HepG2 (cell line): ENCODE results near the gene EIF5A. TPM values are rescaled to one million over a fixed set of nuclear protein-coding genes. Genes with fewer than 3 reads are reported as not detected.

Experiments used
- BRCA1 ChIP-seq: sonication (generic); formaldehyde crosslinking; IDR thresholded peaks from 2 replicates; pipeline ENCODE4 v1.4.0; 2020; ENCODE audit warnings: missing genetic modification reagents
- HNRNPL ChIP-seq: fragments of 200-400 bp; formaldehyde crosslinking; IDR thresholded peaks from 2 replicates; pipeline ENCODE4 v1.6.1; 2017; ENCODE audit warnings: mild to moderate bottlenecking, low read depth, low read length
- HNRNPLL ChIP-seq: fragments of 200-400 bp; formaldehyde crosslinking; IDR thresholded peaks from 2 replicates; pipeline ENCODE4 v1.6.1; 2017; ENCODE audit warnings: mild to moderate bottlenecking, low read depth, low read length; ENCODE audit not compliant: poor library complexity, severe bottlenecking
- HOXA7 ChIP-seq: sonication (generic); formaldehyde crosslinking; IDR thresholded peaks from 2 replicates; pipeline ENCODE4 v1.8.1; 2022; ENCODE audit warnings: mild to moderate bottlenecking, missing genetic modification reagents, moderate library complexity
- KLF15 ChIP-seq: sonication (generic); formaldehyde crosslinking; IDR thresholded peaks from 2 replicates; pipeline ENCODE4 v1.8.1; 2023; ENCODE audit warnings: borderline replicate concordance, mild to moderate bottlenecking, inconsistent platforms, missing genetic modification reagents, mixed read lengths
- MZF1 ChIP-seq: sonication (generic); formaldehyde crosslinking; IDR thresholded peaks from 2 replicates; pipeline ENCODE4 v1.8.1; 2023; ENCODE audit warnings: mild to moderate bottlenecking, missing genetic modification reagents, borderline replicate concordance
- NFRKB ChIP-seq: fragments of 450-650 bp; IDR thresholded peaks from 2 replicates; pipeline ENCODE4 v1.6.1; 2017
- POGZ ChIP-seq: sonication (generic); formaldehyde crosslinking; IDR thresholded peaks from 2 replicates; pipeline ENCODE4 v1.4.0; 2020; ENCODE audit warnings: mild to moderate bottlenecking, missing genetic modification reagents
- SP140L ChIP-seq: sonication (generic); formaldehyde crosslinking; IDR thresholded peaks from 2 replicates; pipeline ENCODE4 v1.4.0; 2020; ENCODE audit warnings: missing genetic modification reagents, borderline replicate concordance
- ZMYM2 ChIP-seq: sonication (generic); formaldehyde crosslinking; IDR thresholded peaks from 2 replicates; pipeline ENCODE4 v1.8.0; 2022; ENCODE audit warnings: mild to moderate bottlenecking, missing genetic modification reagents
- ZNF136 ChIP-seq: sonication (generic); formaldehyde crosslinking; IDR thresholded peaks from 2 replicates; pipeline ENCODE4 v1.8.1; 2022; ENCODE audit warnings: low read depth, mild to moderate bottlenecking, moderate library complexity, missing genetic modification reagents
- ZNF24 ChIP-seq: fragments of 450-650 bp; IDR thresholded peaks from 2 replicates; pipeline ENCODE4 v1.6.1; 2017; ENCODE audit warnings: antibody characterized with exemption, mild to moderate bottlenecking
- ZNF33B ChIP-seq: sonication (generic); formaldehyde crosslinking; IDR thresholded peaks from 2 replicates; pipeline ENCODE4 v1.5.1; 2020; ENCODE audit warnings: mild to moderate bottlenecking, missing genetic modification reagents
- ZNF354B ChIP-seq: sonication (generic); formaldehyde crosslinking; IDR thresholded peaks from 2 replicates; pipeline ENCODE4 v1.8.0; 2022; ENCODE audit warnings: mild to moderate bottlenecking, missing genetic modification reagents
- ZNF7 ChIP-seq: IDR thresholded peaks from 2 replicates; pipeline ENCODE4 v1.6.1; 2016; ENCODE audit warnings: missing biosample characterization, missing genetic modification reagents
- ZNF883 ChIP-seq: sonication (generic); formaldehyde crosslinking; IDR thresholded peaks from 2 replicates; pipeline ENCODE4 v1.5.1; 2020; ENCODE audit warnings: mild to moderate bottlenecking, missing genetic modification reagents; ENCODE audit errors: not compliant biosample characterization
- polyA plus RNA-seq, 8 experiments: library from polyadenylated mRNA; depleted of rRNA in 3 of 8; stranded (reverse) in 7 of 8; unstranded in 1 of 8; fragments of >200 nt; fragmentation: Illumina TruSeq in 4 of 8; extraction: Trizol in 4 of 8; gene quantifications; 2 replicates each; pipeline versions ENCODE4 v1.2.1 to v1.2.3, GENCODE V29; 2011 to 2016; ENCODE audit warnings: low read depth in 4 of 8, missing spikeins in 1 of 8, mixed read lengths in 1 of 8; ENCODE audit not compliant: insufficient read depth in 1 of 8
- total RNA-seq, 5 experiments: library from RNA; depleted of rRNA; stranded (reverse); fragments of >200 nt; fragmentation: Illumina TruSeq; extraction: Trizol; gene quantifications; 2 replicates each; pipeline ENCODE4 v1.2.3, GENCODE V29; 2016; ENCODE audit warnings: low read depth in 1 of 5
- TF ChIP-seq, protein P1 (sequence below): sonication (generic); formaldehyde crosslinking; IDR thresholded peaks from 2 replicates; pipeline ENCODE4 v1.5.0; 2020; ENCODE audit warnings: mild to moderate bottlenecking, missing genetic modification reagents, borderline replicate concordance
- TF ChIP-seq, protein P2 (sequence below): sonication (generic); formaldehyde crosslinking; IDR thresholded peaks from 2 replicates; pipeline ENCODE4 v1.8.1; 2023; ENCODE audit warnings: mild to moderate bottlenecking, missing genetic modification reagents
- TF ChIP-seq, protein P3 (sequence below): sonication (generic); formaldehyde crosslinking; IDR thresholded peaks from 2 replicates; pipeline ENCODE4 v1.8.0; 2022; ENCODE audit warnings: missing genetic modification reagents, mild to moderate bottlenecking, borderline replicate concordance
- TF ChIP-seq, protein P4 (sequence below): sonication (generic); formaldehyde crosslinking; IDR thresholded peaks from 2 replicates; pipeline ENCODE4 v1.4.0; 2020; ENCODE audit warnings: missing genetic modification reagents

Gene EIF5A
- total and polyA plus RNA-seq, 2 of the 13 experiments (the other 11 are each of a cell fraction or from before 2014, with no cell fraction given) = 319 to 337 TPM

DNA sequence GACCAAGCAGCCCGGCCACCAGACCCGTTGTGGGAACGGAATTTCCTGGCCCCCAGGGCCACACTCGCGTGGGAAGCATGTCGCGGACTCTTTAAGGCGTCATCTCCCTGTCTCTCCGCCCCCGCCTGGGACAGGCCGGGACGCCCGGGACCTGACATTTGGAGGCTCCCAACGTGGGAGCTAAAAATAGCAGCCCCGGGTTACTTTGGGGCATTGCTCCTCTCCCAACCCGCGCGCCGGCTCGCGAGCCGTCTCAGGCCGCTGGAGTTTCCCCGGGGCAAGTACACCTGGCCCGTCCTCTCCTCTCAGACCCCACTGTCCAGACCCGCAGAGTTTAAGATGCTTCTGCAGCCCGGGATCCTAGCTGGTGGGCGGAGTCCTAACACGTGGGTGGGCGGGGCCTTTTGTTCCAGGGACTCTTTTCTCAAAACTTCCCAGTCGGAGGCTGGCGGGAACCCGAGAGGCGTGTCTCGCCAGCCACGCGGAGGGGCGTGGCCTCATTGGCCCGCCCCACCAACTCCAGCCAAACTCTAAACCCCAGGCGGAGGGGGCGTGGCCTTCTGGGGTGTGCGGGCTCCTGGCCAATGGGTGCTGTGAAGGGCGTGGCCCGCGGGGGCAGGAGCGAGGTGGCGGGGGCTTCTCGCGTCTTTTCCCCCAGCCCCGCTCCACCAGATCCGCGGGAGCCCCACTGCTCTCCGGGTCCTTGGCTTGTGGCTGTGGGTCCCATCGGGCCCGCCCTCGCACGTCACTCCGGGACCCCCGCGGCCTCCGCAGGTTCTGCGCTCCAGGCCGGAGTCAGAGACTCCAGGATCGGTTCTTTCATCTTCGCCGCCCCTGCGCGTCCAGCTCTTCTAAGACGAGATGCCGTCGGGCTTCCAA, 26.1 kb upstream of the EIF5A start, which contains the start of gene SLC2A4 (continued):
- TF ChIP-seq ZNF354B (CRISPR knock-in tag) (no peak), SP140L (no peak), ZNF883 (CRISPR knock-in tag) (no peak), NFRKB (no peak), ZMYM2 (CRISPR knock-in tag) (no peak), ZNF24 (no peak), HNRNPLL (peak; percentile 65), ZNF136 (CRISPR knock-in tag) (no peak), HNRNPL (0 out of 2 replicates have a peak, but pooled peaks have one; percentile 24), ZNF7 (no peak), MZF1 (CRISPR knock-in tag) (no peak), HOXA7 (no peak), POGZ (no peak; the same call in 1 of the 2 replicates), ZNF33B (CRISPR knock-in tag) (no peak), BRCA1 (no peak), KLF15 (no peak)
- TF ChIP-seq, protein P1, sequence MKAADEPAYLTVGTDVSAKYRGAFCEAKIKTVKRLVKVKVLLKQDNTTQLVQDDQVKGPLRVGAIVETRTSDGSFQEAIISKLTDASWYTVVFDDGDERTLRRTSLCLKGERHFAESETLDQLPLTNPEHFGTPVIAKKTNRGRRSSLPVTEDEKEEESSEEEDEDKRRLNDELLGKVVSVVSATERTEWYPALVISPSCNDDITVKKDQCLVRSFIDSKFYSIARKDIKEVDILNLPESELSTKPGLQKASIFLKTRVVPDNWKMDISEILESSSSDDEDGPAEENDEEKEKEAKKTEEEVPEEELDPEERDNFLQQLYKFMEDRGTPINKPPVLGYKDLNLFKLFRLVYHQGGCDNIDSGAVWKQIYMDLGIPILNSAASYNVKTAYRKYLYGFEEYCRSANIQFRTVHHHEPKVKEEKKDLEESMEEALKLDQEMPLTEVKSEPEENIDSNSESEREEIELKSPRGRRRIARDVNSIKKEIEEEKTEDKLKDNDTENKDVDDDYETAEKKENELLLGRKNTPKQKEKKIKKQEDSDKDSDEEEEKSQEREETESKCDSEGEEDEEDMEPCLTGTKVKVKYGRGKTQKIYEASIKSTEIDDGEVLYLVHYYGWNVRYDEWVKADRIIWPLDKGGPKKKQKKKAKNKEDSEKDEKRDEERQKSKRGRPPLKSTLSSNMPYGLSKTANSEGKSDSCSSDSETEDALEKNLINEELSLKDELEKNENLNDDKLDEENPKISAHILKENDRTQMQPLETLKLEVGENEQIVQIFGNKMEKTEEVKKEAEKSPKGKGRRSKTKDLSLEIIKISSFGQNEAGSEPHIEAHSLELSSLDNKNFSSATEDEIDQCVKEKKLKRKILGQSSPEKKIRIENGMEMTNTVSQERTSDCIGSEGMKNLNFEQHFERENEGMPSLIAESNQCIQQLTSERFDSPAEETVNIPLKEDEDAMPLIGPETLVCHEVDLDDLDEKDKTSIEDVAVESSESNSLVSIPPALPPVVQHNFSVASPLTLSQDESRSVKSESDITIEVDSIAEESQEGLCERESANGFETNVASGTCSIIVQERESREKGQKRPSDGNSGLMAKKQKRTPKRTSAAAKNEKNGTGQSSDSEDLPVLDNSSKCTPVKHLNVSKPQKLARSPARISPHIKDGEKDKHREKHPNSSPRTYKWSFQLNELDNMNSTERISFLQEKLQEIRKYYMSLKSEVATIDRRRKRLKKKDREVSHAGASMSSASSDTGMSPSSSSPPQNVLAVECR (CRISPR knock-in tag) = peak; percentile 48; the same call in 1 of the 2 replicates
- TF ChIP-seq, protein P2, sequence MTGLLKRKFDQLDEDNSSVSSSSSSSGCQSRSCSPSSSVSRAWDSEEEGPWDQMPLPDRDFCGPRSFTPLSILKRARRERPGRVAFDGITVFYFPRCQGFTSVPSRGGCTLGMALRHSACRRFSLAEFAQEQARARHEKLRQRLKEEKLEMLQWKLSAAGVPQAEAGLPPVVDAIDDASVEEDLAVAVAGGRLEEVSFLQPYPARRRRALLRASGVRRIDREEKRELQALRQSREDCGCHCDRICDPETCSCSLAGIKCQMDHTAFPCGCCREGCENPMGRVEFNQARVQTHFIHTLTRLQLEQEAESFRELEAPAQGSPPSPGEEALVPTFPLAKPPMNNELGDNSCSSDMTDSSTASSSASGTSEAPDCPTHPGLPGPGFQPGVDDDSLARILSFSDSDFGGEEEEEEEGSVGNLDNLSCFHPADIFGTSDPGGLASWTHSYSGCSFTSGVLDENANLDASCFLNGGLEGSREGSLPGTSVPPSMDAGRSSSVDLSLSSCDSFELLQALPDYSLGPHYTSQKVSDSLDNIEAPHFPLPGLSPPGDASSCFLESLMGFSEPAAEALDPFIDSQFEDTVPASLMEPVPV (CRISPR knock-in tag) = 0 out of 2 replicates have a peak, but pooled peaks have one; percentile 1
- TF ChIP-seq, protein P3, sequence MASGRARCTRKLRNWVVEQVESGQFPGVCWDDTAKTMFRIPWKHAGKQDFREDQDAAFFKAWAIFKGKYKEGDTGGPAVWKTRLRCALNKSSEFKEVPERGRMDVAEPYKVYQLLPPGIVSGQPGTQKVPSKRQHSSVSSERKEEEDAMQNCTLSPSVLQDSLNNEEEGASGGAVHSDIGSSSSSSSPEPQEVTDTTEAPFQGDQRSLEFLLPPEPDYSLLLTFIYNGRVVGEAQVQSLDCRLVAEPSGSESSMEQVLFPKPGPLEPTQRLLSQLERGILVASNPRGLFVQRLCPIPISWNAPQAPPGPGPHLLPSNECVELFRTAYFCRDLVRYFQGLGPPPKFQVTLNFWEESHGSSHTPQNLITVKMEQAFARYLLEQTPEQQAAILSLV (CRISPR knock-in tag) = no peak
- TF ChIP-seq, protein P4, sequence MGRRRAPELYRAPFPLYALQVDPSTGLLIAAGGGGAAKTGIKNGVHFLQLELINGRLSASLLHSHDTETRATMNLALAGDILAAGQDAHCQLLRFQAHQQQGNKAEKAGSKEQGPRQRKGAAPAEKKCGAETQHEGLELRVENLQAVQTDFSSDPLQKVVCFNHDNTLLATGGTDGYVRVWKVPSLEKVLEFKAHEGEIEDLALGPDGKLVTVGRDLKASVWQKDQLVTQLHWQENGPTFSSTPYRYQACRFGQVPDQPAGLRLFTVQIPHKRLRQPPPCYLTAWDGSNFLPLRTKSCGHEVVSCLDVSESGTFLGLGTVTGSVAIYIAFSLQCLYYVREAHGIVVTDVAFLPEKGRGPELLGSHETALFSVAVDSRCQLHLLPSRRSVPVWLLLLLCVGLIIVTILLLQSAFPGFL (CRISPR knock-in tag) = no peak
